Measurements from ENCODE around the gene MTMR10. TPM values are rescaled to one million over a fixed set of nuclear protein-coding genes. Genes with fewer than 3 reads are reported as not detected.

MTMR10 gene
- total RNA-seq, 1 donor from 2014 or later: 4.5 TPM

DNA sequence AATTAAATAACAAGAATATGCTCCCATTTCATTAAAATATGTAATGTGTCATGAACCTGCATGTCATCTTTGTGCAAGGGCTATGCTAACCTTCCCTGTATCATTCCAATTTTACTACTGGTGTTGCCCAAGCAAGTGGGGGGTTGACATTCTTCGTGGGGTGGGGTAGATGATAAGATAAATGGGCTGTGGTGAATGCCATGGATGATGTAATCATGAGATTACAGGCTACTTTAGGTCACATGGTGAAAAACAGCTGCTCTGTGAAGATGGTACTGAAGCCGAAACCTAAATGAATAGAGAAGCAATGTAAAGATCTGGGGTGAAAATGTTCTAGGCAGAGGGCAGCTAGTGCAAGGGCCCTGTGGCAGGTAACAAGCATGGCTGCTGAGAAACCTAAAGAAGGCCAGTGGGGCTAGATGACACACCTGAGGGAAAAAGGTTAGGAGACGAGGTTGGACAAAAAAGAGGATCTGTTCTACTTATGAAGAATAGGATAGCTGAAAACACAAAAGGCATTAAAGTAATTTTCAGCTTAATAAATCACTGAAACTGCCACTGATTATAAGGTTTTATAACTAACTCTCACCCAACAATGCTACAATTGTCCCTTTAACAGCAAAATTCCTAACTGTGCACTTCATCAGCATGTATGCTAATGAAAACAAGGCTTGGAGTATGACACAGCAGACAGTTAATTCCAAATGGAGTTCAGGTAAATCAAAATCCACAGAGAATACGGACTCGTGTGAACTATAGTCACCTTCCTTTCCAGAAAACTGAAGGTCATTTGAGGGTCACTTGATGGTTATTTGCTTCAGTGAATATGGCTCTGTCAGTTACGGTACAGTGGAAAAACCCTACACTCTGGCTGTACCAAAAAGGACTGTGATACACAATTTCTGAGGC is 35.0 kb downstream of the MTMR10 start:
- H3K4me1 ChIP-seq: no peaks in the 10 kb centered on the region
- peaks cover 52 to 91% of the 10 kb centered on the region in 2 donors for H3K36me3 ChIP-seq
- H3K4me3 ChIP-seq: no peak overlapping the region
- DNase-seq (ENCODE audit: low spot score in 2 of 2): no peak
- TF ChIP-seq, protein P1, sequence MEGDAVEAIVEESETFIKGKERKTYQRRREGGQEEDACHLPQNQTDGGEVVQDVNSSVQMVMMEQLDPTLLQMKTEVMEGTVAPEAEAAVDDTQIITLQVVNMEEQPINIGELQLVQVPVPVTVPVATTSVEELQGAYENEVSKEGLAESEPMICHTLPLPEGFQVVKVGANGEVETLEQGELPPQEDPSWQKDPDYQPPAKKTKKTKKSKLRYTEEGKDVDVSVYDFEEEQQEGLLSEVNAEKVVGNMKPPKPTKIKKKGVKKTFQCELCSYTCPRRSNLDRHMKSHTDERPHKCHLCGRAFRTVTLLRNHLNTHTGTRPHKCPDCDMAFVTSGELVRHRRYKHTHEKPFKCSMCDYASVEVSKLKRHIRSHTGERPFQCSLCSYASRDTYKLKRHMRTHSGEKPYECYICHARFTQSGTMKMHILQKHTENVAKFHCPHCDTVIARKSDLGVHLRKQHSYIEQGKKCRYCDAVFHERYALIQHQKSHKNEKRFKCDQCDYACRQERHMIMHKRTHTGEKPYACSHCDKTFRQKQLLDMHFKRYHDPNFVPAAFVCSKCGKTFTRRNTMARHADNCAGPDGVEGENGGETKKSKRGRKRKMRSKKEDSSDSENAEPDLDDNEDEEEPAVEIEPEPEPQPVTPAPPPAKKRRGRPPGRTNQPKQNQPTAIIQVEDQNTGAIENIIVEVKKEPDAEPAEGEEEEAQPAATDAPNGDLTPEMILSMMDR (IDR thresholded peaks at IDR 0.05): no peak
- H3K27me3 ChIP-seq: no peaks in the 10 kb centered on the region
- intact Hi-C loops (cut with DNase I): no loop called here
- no peak overlapping the region for H3K27ac ChIP-seq
- no peaks in the 10 kb centered on the region for H3K9me3 ChIP-seq

DNA sequence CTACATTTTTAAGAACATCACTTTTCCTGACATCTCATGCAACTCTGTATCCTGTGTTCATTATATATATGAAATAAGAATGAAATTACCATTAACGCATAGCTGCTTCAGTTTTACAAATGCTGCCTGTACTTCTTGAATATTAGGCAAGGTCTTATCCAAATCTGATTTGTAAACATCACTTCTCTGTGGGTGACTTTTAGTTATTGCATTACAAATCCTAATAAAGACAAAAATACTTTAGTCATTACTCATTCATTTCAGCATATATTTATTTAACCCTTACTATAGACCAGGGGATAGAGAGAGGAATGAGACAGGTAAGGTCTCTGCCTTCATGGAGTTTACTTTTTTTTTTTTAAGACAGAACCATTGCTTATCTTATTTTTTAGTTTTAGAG is 36.8 kb downstream of the MTMR10 start:
- intact Hi-C loops (cut with DNase I): no loop called here
- Histone ChIP-seq H3K36me3 (peaks cover 65 to 95% of the 10 kb centered on the region in 2 donors), H3K9me3 (no peaks in the 10 kb centered on the region), H3K4me3 (no peak overlapping the region), H3K27ac (no peak overlapping the region), H3K4me1 (no peaks in the 10 kb centered on the region), H3K27me3 (no peaks in the 10 kb centered on the region)
- DNase-seq (ENCODE audit: low spot score in 2 of 2): no peak
- TF ChIP-seq, protein P1 (IDR thresholded peaks at IDR 0.05): no peak

DNA sequence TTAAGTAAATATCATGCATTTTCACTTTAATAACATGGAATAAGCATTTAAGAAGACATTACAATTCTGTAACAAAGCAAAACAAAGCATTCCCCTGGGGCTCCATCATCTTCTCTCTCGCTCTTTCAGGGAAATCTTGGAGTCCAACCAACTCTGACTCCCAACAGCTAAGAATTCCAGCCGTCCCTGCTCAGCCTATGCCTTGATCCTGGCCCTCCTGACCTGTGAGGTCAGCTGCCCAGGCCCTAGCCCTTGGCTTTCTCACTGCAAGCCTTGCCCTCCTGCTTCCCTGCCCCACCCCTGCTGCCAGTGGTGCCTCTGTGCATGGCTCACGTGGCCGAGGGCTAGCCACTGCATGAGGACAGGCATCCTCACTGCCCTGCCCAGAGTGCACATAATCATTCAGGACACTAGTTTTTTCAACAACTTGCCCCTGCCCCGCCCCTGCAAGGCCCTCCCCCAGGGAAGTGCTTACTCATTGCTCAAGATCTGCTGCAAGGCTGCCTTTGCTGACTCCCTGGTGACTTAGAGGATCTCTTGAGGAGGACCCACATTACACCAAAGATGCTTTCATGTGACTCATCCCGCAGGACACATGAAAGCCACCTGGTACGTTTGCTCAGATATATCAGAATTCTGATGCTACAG is 37.6 kb downstream of the MTMR10 start:
- no peak for DNase-seq (ENCODE audit: low spot score in 2 of 2)
- Histone ChIP-seq H3K9me3 (no peaks in the 10 kb centered on the region), H3K36me3 (peaks cover 65 to 95% of the 10 kb centered on the region in 2 donors), H3K27me3 (no peaks in the 10 kb centered on the region), H3K27ac (no peak overlapping the region), H3K4me3 (no peak overlapping the region), H3K4me1 (no peaks in the 10 kb centered on the region)
- TF ChIP-seq, protein P1 (IDR thresholded peaks at IDR 0.05): no peak
- intact Hi-C loops (cut with DNase I): no loop called here

DNA sequence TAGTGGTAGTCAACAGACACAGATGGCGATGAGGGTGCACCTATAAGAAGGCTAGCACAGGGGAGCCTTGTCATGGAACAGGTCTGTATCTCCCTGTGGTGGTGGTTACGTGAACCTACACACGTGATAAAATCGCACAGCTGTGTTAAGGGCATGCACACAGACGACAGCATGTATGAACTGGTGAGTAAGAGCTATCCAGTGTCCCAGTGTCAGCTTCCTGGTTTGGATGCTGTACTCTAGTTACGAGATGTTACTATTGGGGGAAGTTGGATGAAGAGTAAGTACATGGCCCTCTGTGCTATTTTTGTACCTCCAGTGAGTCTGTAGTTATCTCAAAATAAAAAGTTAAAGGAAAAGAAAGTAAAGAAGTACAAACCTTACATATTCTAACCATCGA is 38.2 kb downstream of the MTMR10 start:
- intact Hi-C loops (cut with DNase I): no loop called here
- no peak for DNase-seq (ENCODE audit: low spot score in 2 of 2)
- peaks cover 62 to 95% of the 10 kb centered on the region in 2 donors for H3K36me3 ChIP-seq

DNA sequence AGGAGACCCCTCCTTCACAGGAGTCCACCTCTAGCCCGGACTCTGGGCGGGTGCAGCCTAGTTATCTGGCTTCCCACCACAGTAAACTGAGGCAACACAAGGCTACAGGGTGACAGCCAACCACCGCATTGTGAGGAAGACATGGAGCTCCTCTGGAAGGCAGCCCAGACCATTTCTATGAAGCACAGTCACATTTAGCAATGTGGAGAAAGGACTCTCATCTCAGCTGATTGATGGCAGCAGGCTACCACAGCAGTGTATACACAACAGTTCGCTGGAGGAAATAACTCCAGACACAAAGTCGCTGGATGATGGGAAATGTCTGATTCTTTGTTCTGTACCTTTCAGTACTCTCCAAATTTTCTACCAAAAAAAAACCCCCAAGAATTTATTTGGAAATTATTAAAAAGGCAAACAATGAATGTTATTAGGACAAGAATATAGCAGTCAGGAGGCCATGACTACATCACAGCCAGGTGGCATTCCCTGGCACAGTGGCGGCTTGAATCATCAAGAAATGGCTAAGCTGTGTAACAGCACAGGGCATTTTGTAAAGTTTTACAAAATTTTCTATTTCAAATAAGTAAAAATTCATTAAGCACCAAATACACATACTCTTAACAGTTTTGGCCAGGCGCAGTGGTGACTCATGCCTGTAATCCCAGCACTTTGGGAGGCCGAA is 47.6 kb downstream of the MTMR10 start:
- TF ChIP-seq, protein P1 (IDR thresholded peaks at IDR 0.05): no peak
- H3K4me1 ChIP-seq: no peaks in the 10 kb centered on the region
- no peak overlapping the region for H3K27ac ChIP-seq
- no peak for DNase-seq (ENCODE audit: low spot score in 2 of 2)
- H3K4me3 ChIP-seq: no peak overlapping the region
- no peaks in the 10 kb centered on the region for H3K9me3 ChIP-seq
- intact Hi-C loops (cut with DNase I): no loop called here
- no peaks in the 10 kb centered on the region for H3K27me3 ChIP-seq
- H3K36me3 ChIP-seq: peaks cover 52 to 100% of the 10 kb centered on the region in 2 donors

More for the DNA sequence above, 38.2 kb downstream of the MTMR10 start:
- H3K9me3 ChIP-seq: no peaks in the 10 kb centered on the region
- no peak overlapping the region for H3K27ac ChIP-seq
- H3K4me3 ChIP-seq: no peak overlapping the region
- H3K27me3 ChIP-seq: no peaks in the 10 kb centered on the region
- H3K4me1 ChIP-seq: no peaks in the 10 kb centered on the region
- TF ChIP-seq, protein P1 (IDR thresholded peaks at IDR 0.05): no peak
